GM19240 (cell line): Measurements from ENCODE around the gene PLXNA4.

ENCODE experiments used
- DNase-seq: peaks from one replicate; pipeline ENCODE4 v3.0.0; 2011; ENCODE audit warnings: low spot score; ENCODE audit not compliant: insufficient read length

Gene PLXNA4

GRCh38 chr7:132441935-132442334 is 134.3 kb downstream of the PLXNA4 start:
- no peak for DNase-seq

GRCh38 chr7:132440151-132440550 is 136.1 kb downstream of the PLXNA4 start:
- no peak for DNase-seq

GRCh38 chr7:132438926-132439325 is 137.3 kb downstream of the PLXNA4 start:
- DNase-seq = no peak

GRCh38 chr7:132437730-132438129 is 138.5 kb downstream of the PLXNA4 start:
- DNase-seq = no peak

- no peak for DNase-seq
Observed at GRCh38 chr7:132436121-132436520, 140.1 kb downstream of the PLXNA4 start.

GRCh38 chr7:132435016-132435990 is 141.0 kb downstream of the PLXNA4 start:
- DNase-seq = no peak

- DNase-seq = no peak
Observed at GRCh38 chr7:132434041-132434440, 142.2 kb downstream of the PLXNA4 start.

GRCh38 chr7:132433301-132433700 is 143.0 kb downstream of the PLXNA4 start:
- no peak for DNase-seq

- no peak for DNase-seq
Observed at GRCh38 chr7:132430861-132431822, 145.1 kb downstream of the PLXNA4 start.

GRCh38 chr7:132430041-132430855 is 146.0 kb downstream of the PLXNA4 start:
- no peak for DNase-seq

- no peak for DNase-seq
Observed at GRCh38 chr7:132429181-132429580, 147.1 kb downstream of the PLXNA4 start.

GRCh38 chr7:132428247-132428919 is 147.9 kb downstream of the PLXNA4 start:
- DNase-seq = no peak

GRCh38 chr7:132425942-132426341 is 150.3 kb downstream of the PLXNA4 start:
- DNase-seq = no peak

- DNase-seq = no peak
Observed at GRCh38 chr7:132424821-132425724, 151.2 kb downstream of the PLXNA4 start.

- DNase-seq = no peak
Observed at GRCh38 chr7:132424277-132424676, 152.0 kb downstream of the PLXNA4 start.

- no peak for DNase-seq
Observed at GRCh38 chr7:132423594-132424200, 152.6 kb downstream of the PLXNA4 start.

- DNase-seq = no peak
Observed at GRCh38 chr7:132422502-132423111, 153.7 kb downstream of the PLXNA4 start.

GRCh38 chr7:132420527-132420926 is 155.7 kb downstream of the PLXNA4 start:
- no peak for DNase-seq

- DNase-seq = no peak
Observed at GRCh38 chr7:132419542-132419941, 156.7 kb downstream of the PLXNA4 start.
